Small intestine (tissue), 7 donors: Measurements from ENCODE around the gene GPLD1. TPM values are rescaled to one million over a fixed set of nuclear protein-coding genes. Genes with fewer than 3 reads are reported as not detected.

Experiments
- DNase-seq, 2 donors: peaks; one replicate each; pipeline versions ENCODE4 v3.0.0 to v3.0.0-alpha.2; 2013
- FAIRE-seq: peaks from 2 replicates; lab custom pipeline; 2012; peaks lifted over from hg19 to GRCh38; lab: Jason Lieb, UNC
- H3K27ac ChIP-seq, 3 donors: one replicate each; pipeline ENCODE4 v1.5.1; 2013; ENCODE audit warnings: low read length in 2 of 3, mild to moderate bottlenecking in 2 of 3, control low read depth in 1 of 3, inconsistent platforms in 1 of 3, low read depth in 1 of 3, moderate library complexity in 1 of 3
- H3K27me3 ChIP-seq, 3 donors: one replicate each; pipeline ENCODE4 v1.6.1; 2013; ENCODE audit warnings: low read length in 3 of 3, inconsistent platforms in 1 of 3; ENCODE audit not compliant: control insufficient read depth in 3 of 3, insufficient read depth in 3 of 3
- H3K36me3 ChIP-seq, 3 donors: one replicate each; pipeline ENCODE4 v1.6.1; 2013; ENCODE audit warnings: low read length in 3 of 3, inconsistent platforms in 1 of 3, low read depth in 1 of 3, mild to moderate bottlenecking in 1 of 3, moderate library complexity in 1 of 3; ENCODE audit not compliant: control insufficient read depth in 3 of 3, insufficient read depth in 2 of 3
- H3K4me1 ChIP-seq, 3 donors: one replicate each; pipeline ENCODE4 v1.6.1; 2013; ENCODE audit warnings: low read length in 2 of 3, inconsistent platforms in 1 of 3, low read depth in 1 of 3, mild to moderate bottlenecking in 1 of 3, moderate library complexity in 1 of 3; ENCODE audit not compliant: control insufficient read depth in 3 of 3, insufficient read depth in 2 of 3
- H3K4me3 ChIP-seq, 3 donors: one replicate each; pipeline ENCODE4 v1.5.1; 2013; ENCODE audit warnings: low read length in 3 of 3, control low read depth in 1 of 3, inconsistent platforms in 1 of 3, low read depth in 1 of 3, mild to moderate bottlenecking in 1 of 3, moderate library complexity in 1 of 3
- H3K9me3 ChIP-seq, 2 donors: one replicate each; pipeline ENCODE4 v1.6.1; 2013; ENCODE audit warnings: low read depth in 1 of 2, low read length in 1 of 2; ENCODE audit not compliant: control insufficient read depth in 2 of 2, insufficient read depth in 1 of 2
- WGBS, 3 donors: extraction: QIAGEN DNeasy Blood & Tissue Kit; methylation state at CpG; one replicate each; pipeline ENCODE4 v1.1.7; 2013; 5-methylcytosine and 5-hydroxymethylcytosine counted together
- polyA plus RNA-seq, 4 donors: library from polyadenylated mRNA; stranded (reverse) in 3 of 4; unstranded in 1 of 4; fragments of 200-250 nt in 3 of 4; fragments of 120-200 nt in 1 of 4; gene quantifications; one replicate each; pipeline versions ENCODE4 v1.2.1 to v1.2.3, GENCODE V29; 2013
- donor health status: healthy with polysubstance abuse.
- donor health status: control.
- donor health status: control.
- donor health status: Bipolar disorder and iron deficiency.
- donor health status: healthy.

The GPLD1 gene
- polyA plus RNA-seq, 4 donors = 0.28 to 1.4 TPM; not detected in 2

DNA sequence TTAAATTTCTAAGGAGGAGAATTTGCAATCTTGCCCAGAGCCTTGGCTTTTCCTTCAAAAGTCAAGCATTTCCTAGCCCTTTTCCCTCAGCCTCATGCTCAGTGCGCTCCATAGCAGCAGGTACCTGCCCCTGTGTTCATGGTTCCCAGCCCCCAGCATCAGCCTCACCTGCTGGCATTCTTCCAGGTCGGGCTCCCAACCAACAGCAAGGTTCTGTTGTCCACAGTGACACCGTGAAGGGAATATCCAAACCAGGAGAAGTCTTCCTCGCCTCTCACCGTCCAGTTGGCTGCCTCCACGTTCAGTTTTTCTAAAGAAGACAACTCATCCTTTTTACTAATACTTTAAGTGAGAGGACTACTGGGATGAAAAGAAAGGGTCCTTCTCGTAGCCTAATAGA is 42.7 kb downstream of the GPLD1 start:
- WGBS, 3 donors = 83 to 87% (median 86%) methylated on average over 7 of the region's 7 CpGs
- no peaks in the 10 kb centered on the region for H3K4me1 ChIP-seq
- H3K27me3 ChIP-seq = no peaks in the 10 kb centered on the region
- H3K36me3 ChIP-seq = peaks cover 0 to 2% (median 0%) of the 10 kb centered on the region in 3 donors
- H3K4me3 ChIP-seq = no peak overlapping the region
- no peak overlapping the region for H3K27ac ChIP-seq
- FAIRE-seq = no peak
- H3K9me3 ChIP-seq = no peaks in the 10 kb centered on the region
- DNase-seq = no peak

- H3K27ac ChIP-seq = no peak overlapping the region
- H3K4me3 ChIP-seq = no peak overlapping the region
- 69 to 72% (median 70%) methylated on average over 4 of the region's 4 CpGs for WGBS, 3 donors
- FAIRE-seq (no peak), DNase-seq (no peak)
- H3K27me3 ChIP-seq = no peaks in the 10 kb centered on the region
- no peaks in the 10 kb centered on the region for H3K4me1 ChIP-seq
- peaks cover 0 to 2% (median 0%) of the 10 kb centered on the region in 3 donors for H3K36me3 ChIP-seq
- H3K9me3 ChIP-seq = no peaks in the 10 kb centered on the region
These were observed 43.7 kb downstream of the GPLD1 start for GRCh38 chr6:24445704-24446103.

- FAIRE-seq = no peak
- no peak overlapping the region for H3K4me3 ChIP-seq
- no peaks in the 10 kb centered on the region for H3K9me3 ChIP-seq
- H3K4me1 ChIP-seq = no peaks in the 10 kb centered on the region
- no peak overlapping the region for H3K27ac ChIP-seq
- DNase-seq = no peak
- WGBS, 3 donors = 54 to 92% (median 66%) methylated on average over 4 of the region's 4 CpGs
- H3K36me3 ChIP-seq = peaks cover 0 to 2% (median 0%) of the 10 kb centered on the region in 3 donors
- H3K27me3 ChIP-seq = no peaks in the 10 kb centered on the region
These were observed 44.8 kb downstream of the GPLD1 start for GRCh38 chr6:24444588-24444987.

DNA sequence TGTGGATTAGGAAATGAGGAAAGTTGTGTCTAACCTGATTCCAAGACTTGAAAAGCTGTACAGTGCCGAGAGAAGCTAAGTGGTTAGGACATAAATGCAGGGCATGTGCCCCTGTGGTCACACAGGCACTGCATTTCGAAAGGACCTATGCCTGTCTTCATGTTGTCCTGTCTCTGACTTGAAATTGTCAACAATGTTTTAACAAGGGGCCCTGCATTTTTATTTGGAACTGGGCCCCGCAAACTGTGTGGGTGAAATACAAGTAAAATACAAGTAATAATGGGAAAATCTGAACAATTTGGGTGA is 47.8 kb downstream of the GPLD1 start:
- Histone ChIP-seq H3K4me1 (no peaks in the 10 kb centered on the region), H3K27ac (no peak overlapping the region), H3K4me3 (no peak overlapping the region), H3K36me3 (no peaks in the 10 kb centered on the region), H3K9me3 (no peaks in the 10 kb centered on the region), H3K27me3 (no peaks in the 10 kb centered on the region)
- FAIRE-seq = no peak
- 88 to 95% (median 94%) methylated on average over 3 of the region's 3 CpGs for WGBS, 3 donors
- no peak for DNase-seq

DNA sequence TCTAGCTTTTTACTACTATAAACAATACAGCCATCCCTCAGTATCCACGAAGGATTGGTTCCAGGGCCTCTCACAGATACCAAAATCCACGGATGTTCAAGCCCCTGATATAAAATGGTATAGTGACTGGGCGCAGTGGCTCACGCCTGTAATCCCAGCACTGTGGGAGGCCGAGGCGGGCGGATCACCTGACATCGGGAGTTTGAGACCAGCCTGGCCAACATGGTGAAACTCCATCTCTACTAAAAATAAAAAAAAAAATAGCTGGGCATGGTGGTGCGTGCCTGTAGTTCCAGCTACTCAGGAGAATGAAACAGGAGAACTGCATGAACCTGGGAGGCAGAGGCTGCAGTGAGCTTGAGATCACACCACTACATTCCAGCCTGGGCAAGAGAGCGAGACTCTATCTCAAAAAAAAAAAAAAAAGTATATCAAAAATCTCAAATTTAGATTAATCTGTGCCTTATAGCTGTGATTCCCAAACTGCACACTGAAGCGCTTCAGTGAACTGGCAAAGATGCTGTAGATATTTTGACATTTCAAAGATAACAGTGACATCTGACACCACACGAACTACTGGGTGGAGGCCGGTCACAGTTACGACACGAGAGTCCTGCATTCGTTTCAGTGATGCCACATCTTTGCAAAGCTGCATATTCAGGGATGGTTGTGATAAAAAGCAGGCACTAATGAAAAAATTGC is 48.3 kb downstream of the GPLD1 start:
- no peak overlapping the region for H3K4me3 ChIP-seq
- no peaks in the 10 kb centered on the region for H3K9me3 ChIP-seq
- no peaks in the 10 kb centered on the region for H3K4me1 ChIP-seq
- H3K27ac ChIP-seq = no peak overlapping the region
- FAIRE-seq (no peak), DNase-seq (no peak)
- H3K27me3 ChIP-seq = no peaks in the 10 kb centered on the region
- WGBS, 3 donors = 83 to 90% (median 83%) methylated on average over 16 of the region's 16 CpGs
- H3K36me3 ChIP-seq = no peaks in the 10 kb centered on the region

DNA sequence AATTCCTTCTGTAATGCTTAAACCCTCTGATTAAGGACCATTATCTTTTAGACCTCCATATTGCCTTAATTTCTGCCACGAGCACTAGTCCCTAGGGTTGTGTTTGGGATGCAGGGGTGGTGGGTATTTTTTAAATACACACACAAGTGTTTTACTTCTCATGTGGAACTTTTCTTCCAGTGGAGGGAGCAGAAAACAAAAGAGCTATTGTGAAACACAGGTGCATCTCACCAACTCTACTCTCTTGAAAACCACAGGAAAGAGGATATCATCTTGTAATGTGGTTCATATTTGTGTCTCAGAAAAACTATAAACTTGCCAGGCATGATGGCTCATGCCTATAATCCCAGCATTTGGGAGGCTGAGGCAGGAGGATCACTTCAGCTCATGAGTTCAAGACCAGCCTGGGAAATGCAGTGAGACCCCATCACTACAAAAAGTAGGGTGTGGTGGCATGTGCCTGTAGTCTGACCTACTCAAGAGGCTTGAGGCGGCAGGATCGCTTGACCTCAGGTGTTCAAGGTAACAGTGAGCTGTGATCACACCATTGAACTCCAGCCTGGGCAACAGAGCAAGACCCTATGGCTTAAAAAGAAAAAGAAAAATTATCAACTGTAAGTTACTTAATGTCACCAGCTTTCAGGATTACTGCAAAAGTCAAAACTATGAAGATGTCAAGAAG is 49.4 kb downstream of the GPLD1 start:
- Histone ChIP-seq H3K27me3 (no peaks in the 10 kb centered on the region), H3K4me3 (no peak overlapping the region), H3K4me1 (no peaks in the 10 kb centered on the region), H3K36me3 (no peaks in the 10 kb centered on the region), H3K27ac (no peak overlapping the region), H3K9me3 (no peaks in the 10 kb centered on the region)
- FAIRE-seq (no peak), DNase-seq (no peak)
- 88 to 92% (median 91%) methylated on average over 3 of the region's 3 CpGs for WGBS, 3 donors

DNA sequence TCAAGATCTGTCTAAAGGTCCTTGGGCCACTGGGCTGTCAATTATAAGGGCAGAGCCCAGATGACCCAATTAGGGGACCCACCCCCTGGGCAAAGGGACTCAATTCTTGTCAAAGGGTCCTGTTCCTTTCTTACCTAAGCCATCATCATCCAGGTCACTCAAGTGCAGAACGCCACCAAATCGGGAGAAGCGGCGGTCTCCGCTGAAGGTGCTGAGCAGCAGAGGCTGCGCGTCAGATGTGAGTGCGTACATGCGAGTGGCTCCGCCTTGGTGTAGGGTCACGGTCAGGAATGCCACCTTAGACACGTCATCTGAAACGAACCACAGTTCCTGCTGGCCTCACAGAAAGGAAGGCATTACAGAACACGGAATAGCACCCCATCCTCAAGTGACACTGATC is 52.4 kb downstream of the GPLD1 start:
- no peaks in the 10 kb centered on the region for H3K9me3 ChIP-seq
- WGBS, 3 donors = 88 to 95% (median 94%) methylated on average over 14 of the region's 14 CpGs
- H3K27me3 ChIP-seq = no peaks in the 10 kb centered on the region
- peaks cover 0 to under 1% (median 0%) of the 10 kb centered on the region in 3 donors for H3K36me3 ChIP-seq
- no peak for FAIRE-seq
- H3K4me3 ChIP-seq = no peak overlapping the region
- no peak for DNase-seq
- H3K4me1 ChIP-seq = no peaks in the 10 kb centered on the region
- H3K27ac ChIP-seq = no peak overlapping the region

GRCh38 chr6:24432611-24433010 is 56.8 kb downstream of the GPLD1 start:
- no peaks in the 10 kb centered on the region for H3K9me3 ChIP-seq
- 85 to 93% (median 91%) methylated on average over 9 of the region's 9 CpGs for WGBS, 3 donors
- peaks cover 0 to 3% (median 0%) of the 10 kb centered on the region in 3 donors for H3K36me3 ChIP-seq
- H3K27me3 ChIP-seq = no peaks in the 10 kb centered on the region
- no peak overlapping the region for H3K4me3 ChIP-seq
- FAIRE-seq (no peak), DNase-seq (no peak)
- no peak overlapping the region for H3K27ac ChIP-seq
- H3K4me1 ChIP-seq = no peaks in the 10 kb centered on the region
